Immature natural killer cell (primary cell): ENCODE data around the gene HK2. TPM values are rescaled to one million over a fixed set of nuclear protein-coding genes. Genes with fewer than 3 reads are reported as not detected.
"Not testable (repeated sequence)": the region's sequence is repeated elsewhere in the genome, so short reads cannot be mapped to it uniquely, and the experiment has no call there.

ENCODE experiments used
- DNase-seq, 3 donors: peaks; one replicate each; pipeline ENCODE4 v3.0.0; 2022; ENCODE audit warnings: mixed read lengths in 1 of 3
- H3K27ac Mint-ChIP-seq, 6 donors: one replicate each; pipeline ENCODE4 v1.8.0; 2020; ENCODE audit warnings: mixed read lengths in 6 of 6, mild to moderate bottlenecking in 5 of 6, inconsistent platforms in 4 of 6, moderate library complexity in 3 of 6
- H3K27me3 Mint-ChIP-seq, 3 donors: one replicate each; pipeline ENCODE4 v1.8.0; 2020 to 2021; ENCODE audit warnings: low read depth in 3 of 3, mild to moderate bottlenecking in 3 of 3, mixed read lengths in 3 of 3, moderate library complexity in 3 of 3, inconsistent platforms in 1 of 3
- H3K36me3 Mint-ChIP-seq, 3 donors: one replicate each; pipeline ENCODE4 v1.8.0; 2020; ENCODE audit warnings: mixed read lengths in 3 of 3, inconsistent platforms in 2 of 3, mild to moderate bottlenecking in 2 of 3
- H3K4me1 Mint-ChIP-seq, 2 donors: one replicate each; pipeline ENCODE4 v1.8.0; 2020; ENCODE audit warnings: inconsistent platforms in 2 of 2, mild to moderate bottlenecking in 2 of 2, mixed read lengths in 2 of 2, moderate library complexity in 1 of 2
- H3K4me3 Mint-ChIP-seq, 5 donors: one replicate each; pipeline ENCODE4 v1.8.0; 2020; ENCODE audit warnings: mild to moderate bottlenecking in 5 of 5, mixed read lengths in 5 of 5, inconsistent platforms in 3 of 5, moderate library complexity in 3 of 5
- H3K9me3 Mint-ChIP-seq, 6 donors: one replicate each; pipeline ENCODE4 v1.8.0; 2020; ENCODE audit warnings: mild to moderate bottlenecking in 6 of 6, mixed read lengths in 6 of 6, inconsistent platforms in 4 of 6, moderate library complexity in 3 of 6
- polyA plus RNA-seq, 3 donors: library from polyadenylated mRNA; unstranded; fragments of 300-500 nt; fragmentation: Illumina TruSeq; gene quantifications; one replicate each; pipeline ENCODE4 v1.2.3, GENCODE V29; 2021

Gene HK2
- polyA plus RNA-seq, result under 1 TPM; 0.04 to 0.77 (median 0.19) TPM

- H3K36me3 Mint-ChIP-seq, result no peaks in the 10 kb centered on the region
- no peak within 1 kb of the TSS for H3K27ac Mint-ChIP-seq
- peaks cover 9 to 19% (median 15%) of the 10 kb centered on the region in 3 donors for H3K27me3 Mint-ChIP-seq
- H3K9me3 Mint-ChIP-seq, result no peaks in the 10 kb centered on the region
- H3K4me3 Mint-ChIP-seq, result peak within 1 kb of the TSS; percentile 74 to 88 (median 79)
- H3K4me1 Mint-ChIP-seq, result peaks cover 15 to 16% of the 10 kb centered on the region in 2 donors
- DNase-seq, result peak; percentile 45 to 51 (median 48)
Measured at GRCh38 chr2:74833418-74834233, at the start of gene HK2. Gene HK2, plus strand, starts transcription at chr2:74834127. Its CDS starts 454 bp downstream, at chr2:74834581.

GRCh38 chr2:74789271-74789670, 44.7 kb upstream of the HK2 start:
- no peak for DNase-seq
- peaks cover 0 to 12% (median 4%) of the 10 kb centered on the region in 6 donors for H3K9me3 Mint-ChIP-seq
- H3K36me3 Mint-ChIP-seq, result no peaks in the 10 kb centered on the region
- no peak overlapping the region for H3K4me3 Mint-ChIP-seq
- peaks cover 4 to 13% (median 11%) of the 10 kb centered on the region in 3 donors for H3K27me3 Mint-ChIP-seq
- no peak overlapping the region for H3K27ac Mint-ChIP-seq
- no peaks in the 10 kb centered on the region for H3K4me1 Mint-ChIP-seq

- DNase-seq, result no peak
- Mint-ChIP-seq H3K27me3 (peaks cover 4 to 11% (median 7%) of the 10 kb centered on the region in 3 donors), H3K4me3 (no peak overlapping the region), H3K27ac (no peak overlapping the region), H3K4me1 (no peaks in the 10 kb centered on the region), H3K9me3 (peaks cover 0 to 12% (median 4%) of the 10 kb centered on the region in 6 donors), H3K36me3 (no peaks in the 10 kb centered on the region)
Measured at GRCh38 chr2:74792282-74792681, 41.6 kb upstream of the HK2 start.

- H3K4me1 Mint-ChIP-seq, H3K9me3 Mint-ChIP-seq, H3K27me3 Mint-ChIP-seq, H3K36me3 Mint-ChIP-seq, H3K4me3 Mint-ChIP-seq, H3K27ac Mint-ChIP-seq, DNase-seq: not testable (repeated sequence)
Measured at GRCh38 chr2:74794878-74795277, 39.0 kb upstream of the HK2 start.

DNA sequence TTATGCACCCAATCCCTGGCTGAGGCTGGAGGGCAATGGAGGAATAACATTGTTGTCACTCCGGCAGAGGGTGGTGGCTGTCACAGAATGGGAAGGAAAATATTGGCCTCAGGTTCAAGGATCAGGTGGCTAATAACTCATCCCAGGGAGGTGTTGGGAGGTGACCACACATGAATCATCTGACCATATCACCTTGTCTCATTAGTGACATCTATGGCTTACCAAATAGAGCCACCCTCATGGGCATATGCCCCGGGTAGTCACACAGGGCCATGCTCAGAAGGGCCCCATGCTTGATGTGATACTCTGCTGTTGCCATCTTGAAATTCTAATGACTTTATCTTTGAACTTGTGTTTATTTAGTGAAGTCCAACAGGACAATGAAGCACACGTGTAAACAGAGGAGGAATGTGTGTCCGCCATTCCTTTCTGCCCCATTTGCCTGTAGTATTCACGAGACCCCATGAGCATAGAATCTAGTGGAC, 27.5 kb upstream of the HK2 start:
- Mint-ChIP-seq H3K4me3 (no peak overlapping the region), H3K36me3 (no peaks in the 10 kb centered on the region), H3K9me3 (no peaks in the 10 kb centered on the region), H3K4me1 (no peaks in the 10 kb centered on the region), H3K27me3 (peaks cover 0 to 4% (median 2%) of the 10 kb centered on the region in 3 donors), H3K27ac (no peak overlapping the region)
- DNase-seq, result no peak

DNA sequence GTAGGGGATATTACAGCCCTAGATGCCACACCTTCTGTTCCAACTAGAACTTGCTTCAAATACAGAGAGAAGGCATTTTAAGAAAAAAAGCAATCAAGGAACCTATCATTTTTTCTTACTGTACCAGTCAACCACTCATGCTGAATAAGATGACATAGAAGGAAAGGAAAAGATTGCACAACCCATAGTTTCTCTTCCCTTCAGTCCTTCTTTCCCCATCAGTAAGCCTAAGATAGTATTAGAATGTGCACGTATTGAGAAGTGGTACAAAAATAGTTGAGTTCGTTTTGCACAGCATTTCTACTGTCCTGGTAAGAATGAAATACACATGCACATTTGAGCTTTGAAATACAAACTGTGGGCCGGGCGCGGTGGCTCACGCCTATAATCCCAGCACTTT, 27.0 kb upstream of the HK2 start:
- Mint-ChIP-seq H3K27me3 (peaks cover 0 to 4% (median 2%) of the 10 kb centered on the region in 3 donors), H3K4me1 (no peaks in the 10 kb centered on the region), H3K27ac (no peak overlapping the region), H3K4me3 (no peak overlapping the region), H3K36me3 (no peaks in the 10 kb centered on the region), H3K9me3 (no peaks in the 10 kb centered on the region)
- no peak for DNase-seq

DNA sequence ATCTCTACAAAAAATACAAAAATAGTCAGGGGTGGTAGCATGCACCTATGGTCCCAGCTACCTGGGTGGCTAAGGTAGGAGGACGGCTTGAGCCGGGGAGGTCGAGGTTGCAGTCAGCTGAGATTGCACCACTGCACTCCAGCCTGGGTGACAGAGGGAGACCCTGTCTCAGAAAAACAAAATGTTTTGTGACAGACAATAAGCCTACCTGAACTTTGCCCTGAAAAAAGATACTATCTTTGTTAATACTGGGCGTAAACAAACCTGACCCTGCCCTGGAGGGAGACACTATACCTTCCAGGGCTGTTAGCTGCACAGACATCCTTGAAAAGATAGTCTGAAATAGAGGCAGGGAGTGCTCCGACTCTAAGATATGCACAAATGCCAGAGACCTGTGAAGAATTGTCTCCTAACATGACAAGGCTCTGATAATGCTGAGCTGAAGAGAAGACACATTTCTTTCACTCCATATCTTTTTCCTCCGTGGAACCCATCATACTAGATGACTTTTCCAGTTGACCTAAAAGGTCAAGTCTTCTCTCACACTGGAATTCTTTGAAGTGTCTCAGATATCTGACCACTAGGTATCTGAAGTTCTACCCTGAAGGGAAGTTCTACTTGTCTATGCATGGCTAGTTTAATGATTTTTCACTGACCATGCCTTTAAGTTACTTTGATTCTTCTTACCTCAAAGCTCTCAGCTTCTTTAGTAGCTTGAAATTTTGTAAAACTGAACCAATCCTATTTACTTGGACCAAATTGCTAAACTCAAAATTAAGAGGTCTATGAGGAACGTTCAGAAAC, 20.9 kb upstream of the HK2 start:
- Mint-ChIP-seq H3K27me3 (peaks cover 0 to 5% (median 4%) of the 10 kb centered on the region in 3 donors), H3K36me3 (no peaks in the 10 kb centered on the region), H3K4me1 (no peaks in the 10 kb centered on the region), H3K27ac (no peak overlapping the region), H3K4me3 (no peak overlapping the region), H3K9me3 (peaks cover 0 to 1% (median 0%) of the 10 kb centered on the region in 6 donors)
- DNase-seq, result no peak

GRCh38 chr2:74814102-74814501, 19.8 kb upstream of the HK2 start:
- Mint-ChIP-seq H3K36me3 (no peaks in the 10 kb centered on the region), H3K4me3 (no peak overlapping the region), H3K27me3 (peaks cover 0 to 5% (median 4%) of the 10 kb centered on the region in 3 donors), H3K9me3 (peaks cover 0 to 1% (median 0%) of the 10 kb centered on the region in 6 donors), H3K27ac (no peak overlapping the region), H3K4me1 (no peaks in the 10 kb centered on the region)
- no peak for DNase-seq

- no peak overlapping the region for H3K27ac Mint-ChIP-seq
- H3K36me3 Mint-ChIP-seq, result no peaks in the 10 kb centered on the region
Measured at GRCh38 chr2:74815941-74816340, 18.0 kb upstream of the HK2 start.

DNA sequence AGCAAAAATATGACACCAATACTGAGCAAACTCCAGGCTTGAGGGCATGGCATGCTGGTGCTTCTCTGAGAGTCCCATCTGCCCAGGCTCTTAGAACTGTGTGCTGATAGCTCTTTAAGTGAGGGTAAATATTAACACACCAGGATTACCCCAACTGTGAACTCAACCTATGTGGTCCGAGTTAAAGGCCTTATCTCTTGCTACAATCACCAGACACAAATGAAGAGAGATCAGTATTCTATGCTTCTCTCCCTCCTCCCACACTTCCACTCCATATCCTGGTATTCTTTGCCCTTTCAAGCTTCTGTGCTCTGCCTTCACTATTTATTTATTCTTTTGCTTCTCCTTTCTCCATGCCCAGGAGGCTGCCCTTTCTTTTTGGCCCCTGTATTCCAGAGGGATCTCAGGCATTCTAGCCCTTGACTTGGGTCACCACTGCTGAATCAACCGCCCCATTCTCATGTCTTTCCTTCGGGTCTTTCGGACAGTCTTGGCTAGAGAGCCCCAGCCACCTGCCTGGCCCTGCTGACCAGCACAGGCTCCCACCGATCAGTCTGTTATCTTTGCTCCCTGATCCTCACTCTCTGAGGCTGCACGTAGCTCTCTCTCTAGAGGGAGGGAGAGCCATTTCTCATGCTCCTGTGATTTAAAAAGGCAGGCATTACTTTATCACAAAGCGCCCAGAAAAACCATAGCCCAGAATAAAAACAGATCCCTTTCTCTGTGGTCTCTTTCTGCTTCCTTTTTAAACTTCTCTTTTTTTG, 17.2 kb upstream of the HK2 start:
- Mint-ChIP-seq H3K27ac (no peak overlapping the region), H3K36me3 (no peaks in the 10 kb centered on the region), H3K4me3 (no peak overlapping the region), H3K9me3 (peaks cover 0 to 1% (median 0%) of the 10 kb centered on the region in 6 donors), H3K4me1 (no peaks in the 10 kb centered on the region), H3K27me3 (peaks cover 0 to 5% (median 4%) of the 10 kb centered on the region in 3 donors)
- DNase-seq, result no peak

More at GRCh38 chr2:74815941-74816340, 18.0 kb upstream of the HK2 start:
- Mint-ChIP-seq H3K4me1 (no peaks in the 10 kb centered on the region), H3K4me3 (no peak overlapping the region), H3K9me3 (peaks cover 0 to 1% (median 0%) of the 10 kb centered on the region in 6 donors), H3K27me3 (peaks cover 0 to 5% (median 4%) of the 10 kb centered on the region in 3 donors)
- DNase-seq, result no peak

GRCh38 chr2:74817304-74817675, 16.6 kb upstream of the HK2 start:
- H3K4me1 Mint-ChIP-seq, result no peaks in the 10 kb centered on the region
- no peaks in the 10 kb centered on the region for H3K36me3 Mint-ChIP-seq
- H3K9me3 Mint-ChIP-seq, result peaks cover 0 to 1% (median 0%) of the 10 kb centered on the region in 6 donors
- no peak for DNase-seq
- peaks cover 0 to 5% (median 4%) of the 10 kb centered on the region in 3 donors for H3K27me3 Mint-ChIP-seq
- H3K4me3 Mint-ChIP-seq, result no peak overlapping the region
- H3K27ac Mint-ChIP-seq, result no peak overlapping the region

- H3K27me3 Mint-ChIP-seq, result peaks cover 3 to 7% (median 4%) of the 10 kb centered on the region in 3 donors
- no peak overlapping the region for H3K4me3 Mint-ChIP-seq
- no peaks in the 10 kb centered on the region for H3K4me1 Mint-ChIP-seq
- DNase-seq, result no peak
- no peak overlapping the region for H3K27ac Mint-ChIP-seq
- peaks cover 0 to 1% (median 0%) of the 10 kb centered on the region in 6 donors for H3K9me3 Mint-ChIP-seq
- H3K36me3 Mint-ChIP-seq, result no peaks in the 10 kb centered on the region
Measured at GRCh38 chr2:74819702-74820101, 14.2 kb upstream of the HK2 start.
